CD4-positive, CD25-positive, alpha-beta regulatory T cell (primary cell): ENCODE data around the gene BARHL1. TPM values are rescaled to one million over a fixed set of nuclear protein-coding genes. Genes with fewer than 3 reads are reported as not detected.

Experiments
- ATAC-seq, 2 donors: fragments of 150-1000 bp; cut with Tn5 transposase; one replicate each; pipeline ENCODE4 v1.10.0; 2021; ENCODE audit warnings: low read depth in 2 of 2, moderate number of reproducible peaks in 2 of 2, moderate library complexity in 1 of 2
- DNase-seq, 3 donors: peaks; one replicate each; pipeline versions ENCODE4 v3.0.0 to v3.0.0-alpha.2; 2012 to 2022; ENCODE audit warnings: mixed read lengths in 1 of 3
- H3K27ac ChIP-seq: one replicate; pipeline ENCODE4 v1.7.0; 2013; ENCODE audit warnings: mild to moderate bottlenecking, low read length; ENCODE audit not compliant: insufficient read depth, poor library complexity, severe bottlenecking
- H3K27me3 ChIP-seq: one replicate; pipeline ENCODE4 v1.7.0; 2013; ENCODE audit warnings: low read length; ENCODE audit not compliant: control insufficient read depth, insufficient read depth
- H3K36me3 ChIP-seq: one replicate; pipeline ENCODE4 v1.7.0; 2013; ENCODE audit warnings: mild to moderate bottlenecking, low read length, moderate library complexity; ENCODE audit not compliant: control insufficient read depth, insufficient read depth
- H3K4me1 ChIP-seq: 2 replicates; pipeline ENCODE4 v1.7.0; 2013; ENCODE audit warnings: mild to moderate bottlenecking, low read length; ENCODE audit not compliant: insufficient read depth, control insufficient read depth, poor library complexity, severe bottlenecking
- H3K4me3 ChIP-seq: one replicate; pipeline ENCODE4 v1.7.0; 2013; ENCODE audit warnings: low read depth, mild to moderate bottlenecking, low read length, moderate library complexity
- H3K9me3 ChIP-seq, 2 experiments: 1 replicate in 1 of 2; 2 replicates in 1 of 2; pipeline ENCODE4 v1.7.0; 2013; ENCODE audit warnings: low read length in 2 of 2, mild to moderate bottlenecking in 1 of 2, moderate library complexity in 1 of 2; ENCODE audit not compliant: control insufficient read depth in 2 of 2
- H3K27ac Mint-ChIP-seq, 3 donors: one replicate each; pipeline ENCODE4 v1.8.0; 2020 to 2022; ENCODE audit warnings: mild to moderate bottlenecking in 3 of 3, mixed read lengths in 3 of 3, moderate library complexity in 2 of 3
- H3K27me3 Mint-ChIP-seq: one replicate; pipeline ENCODE4 v1.8.0; 2022; ENCODE audit warnings: mild to moderate bottlenecking, mixed read lengths
- H3K36me3 Mint-ChIP-seq: one replicate; pipeline ENCODE4 v1.8.0; 2020; ENCODE audit warnings: mixed read lengths
- H3K4me1 Mint-ChIP-seq, 4 donors: one replicate each; pipeline ENCODE4 v1.8.0; 2020 to 2022; ENCODE audit warnings: mixed read lengths in 4 of 4, mild to moderate bottlenecking in 1 of 4
- H3K4me3 Mint-ChIP-seq, 4 donors: one replicate each; pipeline ENCODE4 v1.8.0; 2020 to 2022; ENCODE audit warnings: mild to moderate bottlenecking in 4 of 4, mixed read lengths in 4 of 4, moderate library complexity in 3 of 4
- H3K9me3 Mint-ChIP-seq, 7 donors: one replicate each; pipeline ENCODE4 v1.8.0; 2020 to 2022; ENCODE audit warnings: mixed read lengths in 7 of 7, mild to moderate bottlenecking in 3 of 7, moderate library complexity in 2 of 7
- polyA plus RNA-seq, 4 donors: library from polyadenylated mRNA; unstranded; fragments of 300-500 nt; fragmentation: Illumina TruSeq; gene quantifications; one replicate each; pipeline ENCODE4 v1.2.3, GENCODE V29; 2021
- total RNA-seq: library from RNA; stranded (reverse); gene quantifications from one replicate; pipeline ENCODE4 v1.2.3, GENCODE V29; 2022

The BARHL1 gene
- total and polyA plus RNA-seq, 5 donors from 2014 or later: not detected

DNA sequence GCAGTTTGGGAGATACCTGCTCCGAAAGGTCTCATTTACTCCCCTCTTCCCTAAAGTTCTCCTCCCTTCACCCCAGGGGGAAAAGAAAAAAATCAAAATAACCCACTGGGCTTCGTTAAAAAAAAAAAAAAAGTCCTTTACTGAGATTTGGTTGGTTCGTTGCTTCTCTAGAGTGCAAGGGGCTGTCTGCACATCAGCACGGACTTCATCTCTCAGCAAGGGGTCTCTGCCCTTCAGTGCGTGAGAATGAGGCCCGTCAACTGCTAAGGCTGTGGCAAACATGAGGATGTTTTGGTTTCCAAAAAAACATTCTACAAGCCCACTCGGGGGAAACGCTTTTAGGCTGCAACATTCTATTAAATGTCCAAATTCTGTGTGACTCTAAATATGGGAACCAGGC, 10.0 kb downstream of the BARHL1 start:
- no peaks in the 10 kb centered on the region for H3K9me3 ChIP-seq
- Mint-ChIP-seq H3K27me3 (peaks cover 50% of the 10 kb centered on the region), H3K36me3 (peaks cover 24% of the 10 kb centered on the region), H3K27ac (no peak overlapping the region), H3K9me3 (no peaks in the 10 kb centered on the region), H3K4me1 (peaks cover 0 to 9% (median 4%) of the 10 kb centered on the region in 4 donors), H3K4me3 (no peak overlapping the region)
- no peak overlapping the region for H3K27ac ChIP-seq
- H3K4me3 ChIP-seq: no peak overlapping the region
- peaks cover 4% of the 10 kb centered on the region for H3K4me1 ChIP-seq
- H3K36me3 ChIP-seq: peaks cover 23% of the 10 kb centered on the region
- no peak for ATAC-seq
- H3K27me3 ChIP-seq: no peaks in the 10 kb centered on the region
- no peak for DNase-seq

DNA sequence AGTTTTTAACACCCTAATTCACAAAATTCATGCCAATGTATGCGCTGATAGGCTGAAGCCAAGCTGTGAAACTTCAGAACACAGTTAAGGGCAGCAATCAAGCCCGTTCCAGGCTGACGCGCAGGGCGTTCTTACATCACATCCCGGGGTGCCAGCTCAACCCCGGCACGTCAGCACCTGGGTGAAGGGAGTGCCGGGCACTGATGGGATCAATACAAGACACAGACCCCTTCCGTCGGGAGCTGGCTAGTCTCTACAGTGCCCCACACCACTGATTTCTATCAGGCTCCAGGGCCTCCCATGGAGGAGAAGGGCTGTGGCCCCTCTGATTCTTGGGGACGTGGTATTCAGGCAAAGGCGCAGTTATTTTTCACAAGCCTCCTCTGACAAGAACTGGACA, 12.0 kb downstream of the BARHL1 start:
- Histone ChIP-seq H3K9me3 (no peaks in the 10 kb centered on the region), H3K27ac (no peak overlapping the region), H3K36me3 (peaks cover 29% of the 10 kb centered on the region), H3K4me1 (peaks cover 4% of the 10 kb centered on the region), H3K4me3 (no peak overlapping the region), H3K27me3 (no peaks in the 10 kb centered on the region)
- H3K27me3 Mint-ChIP-seq: peaks cover 32% of the 10 kb centered on the region
- no peaks in the 10 kb centered on the region for H3K9me3 Mint-ChIP-seq
- ATAC-seq: no peak
- H3K4me1 Mint-ChIP-seq: peaks cover 0 to 7% (median 2%) of the 10 kb centered on the region in 4 donors
- H3K4me3 Mint-ChIP-seq: no peak overlapping the region
- H3K36me3 Mint-ChIP-seq: peaks cover 38% of the 10 kb centered on the region
- DNase-seq: no peak
- H3K27ac Mint-ChIP-seq: no peak overlapping the region

DNA sequence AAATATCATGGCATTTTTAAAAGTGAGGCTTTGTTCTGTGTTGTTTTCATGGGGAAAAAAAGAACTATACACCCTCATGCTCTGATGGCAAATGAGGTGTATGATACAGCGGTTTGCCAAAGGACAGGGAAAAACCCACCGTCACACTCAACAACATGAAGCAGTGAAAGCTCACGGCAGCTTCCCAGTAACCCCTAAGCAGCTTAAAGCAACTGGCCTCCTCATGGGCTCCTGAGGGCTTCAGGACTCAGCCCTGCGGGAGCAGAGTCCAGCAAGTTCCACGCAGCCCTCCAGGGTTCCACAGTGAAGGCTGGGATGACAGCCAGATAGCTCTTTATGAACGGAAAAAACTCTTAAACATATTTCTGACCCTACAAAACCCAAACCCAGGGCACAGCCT, 12.9 kb downstream of the BARHL1 start:
- Histone ChIP-seq H3K4me3 (no peak overlapping the region), H3K36me3 (peaks cover 29% of the 10 kb centered on the region), H3K27ac (no peak overlapping the region), H3K27me3 (no peaks in the 10 kb centered on the region), H3K9me3 (no peaks in the 10 kb centered on the region), H3K4me1 (peaks cover 4% of the 10 kb centered on the region)
- Mint-ChIP-seq H3K27ac (no peak overlapping the region), H3K27me3 (peaks cover 27% of the 10 kb centered on the region), H3K9me3 (no peaks in the 10 kb centered on the region), H3K36me3 (peaks cover 47% of the 10 kb centered on the region), H3K4me3 (no peak overlapping the region), H3K4me1 (peaks cover 0 to 7% (median 2%) of the 10 kb centered on the region in 4 donors)
- DNase-seq (no peak), ATAC-seq (no peak)

DNA sequence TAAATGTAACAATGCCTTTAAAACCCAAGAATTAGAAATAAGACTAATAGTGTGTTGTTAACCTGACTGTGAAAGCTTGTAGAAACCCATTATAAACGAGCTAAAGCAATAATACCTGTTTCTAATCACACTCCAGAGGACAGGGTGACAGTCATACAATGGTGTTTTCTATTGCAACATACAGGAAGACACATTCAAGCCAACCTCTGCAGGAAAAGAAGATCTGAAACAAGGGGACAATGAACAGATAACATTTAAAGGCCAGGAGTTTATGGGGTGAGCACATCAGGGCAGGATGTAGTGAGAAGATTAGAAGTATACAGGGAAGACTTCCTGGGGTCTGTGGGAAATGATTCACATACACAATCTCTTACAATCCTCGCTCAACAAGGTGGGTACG, 13.8 kb downstream of the BARHL1 start:
- Mint-ChIP-seq H3K4me1 (peaks cover 0 to 5% (median 1%) of the 10 kb centered on the region in 4 donors), H3K27ac (peak overlapping the region in 1 of 3 donors; percentile 20), H3K36me3 (peaks cover 55% of the 10 kb centered on the region), H3K27me3 (peaks cover 22% of the 10 kb centered on the region), H3K9me3 (no peaks in the 10 kb centered on the region), H3K4me3 (no peak overlapping the region)
- Histone ChIP-seq H3K27me3 (no peaks in the 10 kb centered on the region), H3K9me3 (no peaks in the 10 kb centered on the region), H3K4me3 (no peak overlapping the region), H3K36me3 (peaks cover 36% of the 10 kb centered on the region), H3K4me1 (no peaks in the 10 kb centered on the region), H3K27ac (no peak overlapping the region)
- ATAC-seq (no peak), DNase-seq (no peak)

- H3K27me3 ChIP-seq: no peaks in the 10 kb centered on the region
- Mint-ChIP-seq H3K4me1 (no peaks in the 10 kb centered on the region), H3K27me3 (peaks cover 12% of the 10 kb centered on the region), H3K27ac (no peak overlapping the region), H3K9me3 (no peaks in the 10 kb centered on the region), H3K36me3 (peaks cover 66% of the 10 kb centered on the region), H3K4me3 (no peak overlapping the region)
- no peak overlapping the region for H3K27ac ChIP-seq
- H3K4me1 ChIP-seq: no peaks in the 10 kb centered on the region
- DNase-seq (no peak), ATAC-seq (no peak)
- no peaks in the 10 kb centered on the region for H3K9me3 ChIP-seq
- H3K36me3 ChIP-seq: peaks cover 44% of the 10 kb centered on the region
- H3K4me3 ChIP-seq: no peak overlapping the region
These were observed 14.8 kb downstream of the BARHL1 start for GRCh38 chr9:132597073-132597775.

GRCh38 chr9:132600326-132600984, 18.0 kb downstream of the BARHL1 start:
- DNase-seq (no peak), ATAC-seq (no peak)
- Mint-ChIP-seq H3K4me3 (no peak overlapping the region), H3K9me3 (no peaks in the 10 kb centered on the region), H3K27ac (no peak overlapping the region), H3K4me1 (peaks cover 0 to 4% (median 1%) of the 10 kb centered on the region in 4 donors), H3K27me3 (no peaks in the 10 kb centered on the region), H3K36me3 (peaks cover 86% of the 10 kb centered on the region)
- Histone ChIP-seq H3K27me3 (no peaks in the 10 kb centered on the region), H3K4me3 (no peak overlapping the region), H3K4me1 (no peaks in the 10 kb centered on the region), H3K9me3 (no peaks in the 10 kb centered on the region), H3K27ac (no peak overlapping the region), H3K36me3 (peaks cover 48% of the 10 kb centered on the region)

- no peaks in the 10 kb centered on the region for H3K9me3 Mint-ChIP-seq
- Histone ChIP-seq H3K4me3 (no peak overlapping the region), H3K9me3 (no peaks in the 10 kb centered on the region), H3K36me3 (peaks cover 54% of the 10 kb centered on the region), H3K27me3 (no peaks in the 10 kb centered on the region), H3K4me1 (no peaks in the 10 kb centered on the region), H3K27ac (no peak overlapping the region)
- H3K27me3 Mint-ChIP-seq: no peaks in the 10 kb centered on the region
- peaks cover 89% of the 10 kb centered on the region for H3K36me3 Mint-ChIP-seq
- H3K27ac Mint-ChIP-seq: no peak overlapping the region
- ATAC-seq (no peak), DNase-seq (no peak)
- H3K4me1 Mint-ChIP-seq: peaks cover 0 to 4% (median 1%) of the 10 kb centered on the region in 4 donors
- H3K4me3 Mint-ChIP-seq: no peak overlapping the region
These were observed 19.8 kb downstream of the BARHL1 start for GRCh38 chr9:132602207-132602606.

GRCh38 chr9:132605387-132605786, 23.0 kb downstream of the BARHL1 start:
- H3K4me1 Mint-ChIP-seq: peaks cover 0 to 4% (median 2%) of the 10 kb centered on the region in 4 donors
- Histone ChIP-seq H3K27ac (no peak overlapping the region), H3K27me3 (no peaks in the 10 kb centered on the region), H3K4me1 (no peaks in the 10 kb centered on the region), H3K4me3 (no peak overlapping the region), H3K9me3 (no peaks in the 10 kb centered on the region), H3K36me3 (peaks cover 70% of the 10 kb centered on the region)
- ATAC-seq (no peak), DNase-seq (no peak)
- no peaks in the 10 kb centered on the region for H3K9me3 Mint-ChIP-seq
- H3K27ac Mint-ChIP-seq: no peak overlapping the region
- no peak overlapping the region for H3K4me3 Mint-ChIP-seq
- no peaks in the 10 kb centered on the region for H3K27me3 Mint-ChIP-seq
- peaks cover 92% of the 10 kb centered on the region for H3K36me3 Mint-ChIP-seq
